ENCODE measurements around the gene KRTAP10-12. TPM values are rescaled to one million over a fixed set of nuclear protein-coding genes. Genes with fewer than 3 reads are reported as not detected.
"Not testable (repeated sequence)": the region's sequence is repeated elsewhere in the genome, so short reads cannot be mapped to it uniquely, and the experiment has no call there.

Gene KRTAP10-12
- total RNA-seq, 4 donors from 2014 or later: 1.3 to 2.9 TPM; not detected in 2

GRCh38 chr21:44656868-44657267, 40.1 kb upstream of the KRTAP10-12 start:
- Histone ChIP-seq H3K4me1 (no peaks in the 10 kb centered on the region), H3K27ac (no peak overlapping the region), H3K27me3 (peaks cover 24% of the 10 kb centered on the region), H3K4me3 (no peak overlapping the region), H3K9me3 (peaks cover 5% of the 10 kb centered on the region), H3K36me3 (no peaks in the 10 kb centered on the region)
- no peak for TF ChIP-seq EP300 (IDR thresholded peaks at IDR 0.05)
- TF ChIP-seq CTCF (IDR thresholded peaks at IDR 0.05): no peak
- TF ChIP-seq POLR2AphosphoS5 (IDR thresholded peaks at IDR 0.05): no peak
- no peak for TF ChIP-seq POLR2A (IDR thresholded peaks at IDR 0.05)
- no peak for DNase-seq (ENCODE audit: low spot score in 2 of 2)
- WGBS: 71% methylated on average over 1 of the region's 1 CpG

GRCh38 chr21:44657635-44658540, 39.1 kb upstream of the KRTAP10-12 start, which contains the start of gene KRTAP12-3:
Gene KRTAP12-3, plus strand, starts transcription at chr21:44657932. Its CDS starts 48 bp downstream, at chr21:44657980.
- DNase-seq (ENCODE audit: low spot score in 2 of 2): no peak
- no peak within 1 kb of the TSS for H3K4me3 ChIP-seq
- WGBS: 69% methylated on average over 26 of the region's 26 CpGs

GRCh38 chr21:44658541-44658910, 38.4 kb upstream of the KRTAP10-12 start:
- H3K4me1 ChIP-seq: no peaks in the 10 kb centered on the region
- H3K36me3 ChIP-seq: no peaks in the 10 kb centered on the region
- TF ChIP-seq EP300 (IDR thresholded peaks at IDR 0.05) (no peak), POLR2A (IDR thresholded peaks at IDR 0.05) (no peak), POLR2AphosphoS5 (IDR thresholded peaks at IDR 0.05) (no peak)
- no peak overlapping the region for H3K27ac ChIP-seq
- peaks cover 5% of the 10 kb centered on the region for H3K9me3 ChIP-seq
- no peak for DNase-seq (ENCODE audit: low spot score in 2 of 2)
- WGBS: 80% methylated on average over 5 of the region's 5 CpGs
- no peak overlapping the region for H3K4me3 ChIP-seq
- H3K27me3 ChIP-seq: peaks cover 24% of the 10 kb centered on the region

More at GRCh38 chr21:44657635-44658540, 39.1 kb upstream of the KRTAP10-12 start, which contains the start of gene KRTAP12-3:
- H3K27ac ChIP-seq: no peak within 1 kb of the TSS
- H3K27me3 ChIP-seq: peaks cover 24% of the 10 kb centered on the region
- TF ChIP-seq POLR2A (IDR thresholded peaks at IDR 0.05) (no peak), POLR2AphosphoS5 (IDR thresholded peaks at IDR 0.05) (no peak), CTCF (IDR thresholded peaks at IDR 0.05) (no peak), EP300 (IDR thresholded peaks at IDR 0.05) (no peak)
- no peaks in the 10 kb centered on the region for H3K36me3 ChIP-seq
- peaks cover 5% of the 10 kb centered on the region for H3K9me3 ChIP-seq
- no peaks in the 10 kb centered on the region for H3K4me1 ChIP-seq

GRCh38 chr21:44658913-44659595, 37.9 kb upstream of the KRTAP10-12 start:
- TF ChIP-seq POLR2A (IDR thresholded peaks at IDR 0.05) (no peak), CTCF (IDR thresholded peaks at IDR 0.05) (no peak), EP300 (IDR thresholded peaks at IDR 0.05) (no peak), POLR2AphosphoS5 (IDR thresholded peaks at IDR 0.05) (no peak)
- Histone ChIP-seq H3K4me1 (no peaks in the 10 kb centered on the region), H3K27ac (no peak overlapping the region), H3K4me3 (no peak overlapping the region), H3K9me3 (peaks cover 5% of the 10 kb centered on the region), H3K27me3 (peaks cover 20% of the 10 kb centered on the region), H3K36me3 (no peaks in the 10 kb centered on the region)
- DNase-seq (ENCODE audit: low spot score in 2 of 2): no peak
- WGBS: 57% methylated on average over 11 of the region's 11 CpGs

GRCh38 chr21:44661567-44661966, 35.4 kb upstream of the KRTAP10-12 start:
- not testable (repeated sequence) for H3K9me3 ChIP-seq; H3K4me3 ChIP-seq; DNase-seq (ENCODE audit: low spot score in 2 of 2); H3K4me1 ChIP-seq; H3K27ac ChIP-seq; H3K36me3 ChIP-seq
- WGBS: 73% methylated on average over 7 of the region's 7 CpGs
- peaks cover 16% of the 10 kb centered on the region for H3K27me3 ChIP-seq

GRCh38 chr21:44664691-44665090, 32.3 kb upstream of the KRTAP10-12 start:
- Histone ChIP-seq H3K4me1 (no peaks in the 10 kb centered on the region), H3K36me3 (no peaks in the 10 kb centered on the region), H3K27me3 (no peaks in the 10 kb centered on the region), H3K27ac (no peak overlapping the region), H3K9me3 (peaks cover 3% of the 10 kb centered on the region), H3K4me3 (no peak overlapping the region)
- DNase-seq (ENCODE audit: low spot score in 2 of 2): no peak
- TF ChIP-seq POLR2AphosphoS5 (IDR thresholded peaks at IDR 0.05) (no peak), EP300 (IDR thresholded peaks at IDR 0.05) (no peak), CTCF (IDR thresholded peaks at IDR 0.05) (no peak), POLR2A (IDR thresholded peaks at IDR 0.05) (no peak)
- WGBS: 85% methylated on average over 5 of the region's 5 CpGs
